CD4-positive, alpha-beta T cell (primary cell): ENCODE results near the gene AGBL1. TPM values are rescaled to one million over a fixed set of nuclear protein-coding genes. Genes with fewer than 3 reads are reported as not detected.

Experiments
- ATAC-seq: fragments of 200-7000 bp; cut with Tn5 transposase; one replicate; pipeline ENCODE4 v1.10.0; 2022; ENCODE audit warnings: mild to moderate bottlenecking; ENCODE audit not compliant: poor library complexity
- CTCF ChIA-PET: fragments of 350-600 bp; sonication (Branson Sonifier 250); formaldehyde crosslinking; loops from one replicate; lab custom pipeline; 2021; ENCODE audit warnings: antibody characterized with exemption, inconsistent platforms; lab: Charles Lee
- POLR2A ChIA-PET: fragments of 350-600 bp; sonication (Branson Sonifier 250); formaldehyde crosslinking; loops from one replicate; lab custom pipeline; 2021; ENCODE audit warnings: antibody characterized with exemption, inconsistent platforms; lab: Charles Lee
- DNase-seq, 14 experiments: peaks; one replicate each; pipeline ENCODE4 v3.0.0-alpha.2; 2013 to 2020; ENCODE audit warnings: mixed read lengths in 2 of 14
- H3K27ac ChIP-seq, 2 donors: one replicate each; pipeline versions ENCODE4 v1.5.1 to v1.7.0; 2013; ENCODE audit warnings: low read length in 2 of 2, low read depth in 1 of 2, mild to moderate bottlenecking in 1 of 2
- H3K27me3 ChIP-seq, 2 experiments: 1 replicate in 1 of 2; 2 replicates in 1 of 2; pipeline versions ENCODE4 v1.6.1 to v1.7.0; 2013; ENCODE audit warnings: low read length in 2 of 2, control low read depth in 1 of 2, mild to moderate bottlenecking in 1 of 2, moderate library complexity in 1 of 2; ENCODE audit not compliant: insufficient read depth in 2 of 2, control insufficient read depth in 1 of 2
- H3K36me3 ChIP-seq: one replicate; pipeline ENCODE4 v1.6.1; 2013; ENCODE audit warnings: low read length, control low read depth; ENCODE audit not compliant: insufficient read depth
- H3K4me1 ChIP-seq: one replicate; pipeline ENCODE4 v1.6.1; 2013; ENCODE audit warnings: low read length, control low read depth; ENCODE audit not compliant: insufficient read depth
- H3K4me3 ChIP-seq: one replicate; pipeline ENCODE4 v1.5.1; 2013; ENCODE audit warnings: mild to moderate bottlenecking, low read length, moderate library complexity
- H3K9me3 ChIP-seq, 2 experiments: 1 replicate in 1 of 2; 2 replicates in 1 of 2; pipeline versions ENCODE4 v1.6.1 to v1.7.0; 2013; ENCODE audit warnings: low read length in 2 of 2, mild to moderate bottlenecking in 2 of 2, control low read depth in 1 of 2, moderate library complexity in 1 of 2; ENCODE audit not compliant: control insufficient read depth in 1 of 2, insufficient read depth in 1 of 2
- H3K27ac Mint-ChIP-seq: one replicate; pipeline ENCODE4 v1.8.0; 2020; ENCODE audit warnings: mixed read lengths
- H3K27me3 Mint-ChIP-seq: one replicate; pipeline ENCODE4 v1.8.0; 2021; ENCODE audit warnings: mixed read lengths
- H3K36me3 Mint-ChIP-seq: one replicate; pipeline ENCODE4 v1.8.0; 2021; ENCODE audit warnings: low read depth, mixed read lengths
- H3K4me1 Mint-ChIP-seq: one replicate; pipeline ENCODE4 v1.8.0; 2021; ENCODE audit warnings: low read depth, mixed read lengths
- H3K4me3 Mint-ChIP-seq: one replicate; pipeline ENCODE4 v1.8.0; 2020; ENCODE audit warnings: mild to moderate bottlenecking, mixed read lengths
- H3K9me3 Mint-ChIP-seq: one replicate; pipeline ENCODE4 v1.8.0; 2020; ENCODE audit warnings: mixed read lengths
- CTCF ChIP-seq: fragments of 200-600 bp; IDR thresholded peaks from one replicate; pipeline ENCODE4 v1.8.0; 2022; ENCODE audit warnings: antibody characterized with exemption, mild to moderate bottlenecking
- intact Hi-C, 2 experiments: fragments of 100-400 bp; cut with DNase I in 1 of 2; cut with micrococcal nuclease in 1 of 2; formaldehyde crosslinking; loops; one replicate each; pipeline versions ENCODE4 v1.15.1 to v1.9.0; 2023 to 2025; cut with DNase I, micrococcal nuclease
- total RNA-seq, 174 experiments: library from RNA in 2 of 174; stranded (reverse) in 2 of 174; gene quantifications; one replicate each; pipeline ENCODE4 v1.2.3 and lab custom pipeline; 2021 to 2026

AGBL1 gene
- total RNA-seq, 2 experiments from 2014 or later: not detected

GRCh38 chr15:86959254-86959653 lies 879.6 kb downstream of the AGBL1 start:
- TF ChIP-seq CTCF: no peak
- ChIA-PET CTCF (no interaction called here), POLR2A (no interaction called here)
- Mint-ChIP-seq H3K27me3 (no peaks in the 10 kb centered on the region), H3K4me3 (no peak overlapping the region), H3K9me3 (no peaks in the 10 kb centered on the region), H3K4me1 (no peaks in the 10 kb centered on the region), H3K27ac (no peak overlapping the region), H3K36me3 (no peaks in the 10 kb centered on the region)
- ATAC-seq: no peak
- intact Hi-C loops: no loop called here
- Histone ChIP-seq H3K27me3 (no peaks in the 10 kb centered on the region), H3K9me3 (no peaks in the 10 kb centered on the region), H3K4me3 (no peak overlapping the region), H3K4me1 (no peaks in the 10 kb centered on the region), H3K27ac (no peak overlapping the region), H3K36me3 (no peaks in the 10 kb centered on the region)
- no peak for DNase-seq

GRCh38 chr15:86961669-86962068 lies 882.0 kb downstream of the AGBL1 start:
- Mint-ChIP-seq H3K27me3 (no peaks in the 10 kb centered on the region), H3K36me3 (no peaks in the 10 kb centered on the region), H3K27ac (no peak overlapping the region), H3K4me1 (no peaks in the 10 kb centered on the region), H3K9me3 (no peaks in the 10 kb centered on the region), H3K4me3 (no peak overlapping the region)
- intact Hi-C loops: no loop called here
- POLR2A ChIA-PET: no interaction called here
- Histone ChIP-seq H3K4me1 (no peaks in the 10 kb centered on the region), H3K27me3 (no peaks in the 10 kb centered on the region), H3K27ac (no peak overlapping the region), H3K4me3 (no peak overlapping the region), H3K9me3 (no peaks in the 10 kb centered on the region), H3K36me3 (no peaks in the 10 kb centered on the region)
- CTCF ChIA-PET: no interaction called here
- TF ChIP-seq CTCF: no peak
- ATAC-seq (no peak), DNase-seq (no peak)

GRCh38 chr15:86964271-86964670 lies 884.6 kb downstream of the AGBL1 start:
- Histone ChIP-seq H3K27ac (no peak overlapping the region), H3K27me3 (no peaks in the 10 kb centered on the region), H3K9me3 (no peaks in the 10 kb centered on the region), H3K4me3 (no peak overlapping the region), H3K36me3 (no peaks in the 10 kb centered on the region), H3K4me1 (no peaks in the 10 kb centered on the region)
- DNase-seq (no peak), ATAC-seq (no peak)
- Mint-ChIP-seq H3K27me3 (no peaks in the 10 kb centered on the region), H3K36me3 (no peaks in the 10 kb centered on the region), H3K27ac (no peak overlapping the region), H3K4me3 (no peak overlapping the region), H3K9me3 (no peaks in the 10 kb centered on the region), H3K4me1 (no peaks in the 10 kb centered on the region)
- ChIA-PET CTCF (no interaction called here), POLR2A (no interaction called here)
- intact Hi-C loops: no loop called here
- TF ChIP-seq CTCF: no peak
